SKM-1 treated with dmso at 0.1 percent for 144 hours (cell line): ENCODE measurements around the gene ZNF408.
"Not testable (repeated sequence)": the region's sequence is repeated elsewhere in the genome, so short reads cannot be mapped to it uniquely, and the experiment has no call there.

Experiments used
- DNase-seq: peaks from one replicate; lab custom pipeline; 2025; ENCODE audit not compliant: unreplicated experiment; lab: John Stamatoyannopoulos, UW

The ZNF408 gene

GRCh38 chr11:46696212-46696558, 4.6 kb upstream of the ZNF408 start:
- no peak for DNase-seq

- no peak for DNase-seq
Observed at GRCh38 chr11:46697303-46697702, 3.5 kb upstream of the ZNF408 start.

- no peak for DNase-seq
Observed at GRCh38 chr11:46697723-46698122, 3.1 kb upstream of the ZNF408 start.

DNA sequence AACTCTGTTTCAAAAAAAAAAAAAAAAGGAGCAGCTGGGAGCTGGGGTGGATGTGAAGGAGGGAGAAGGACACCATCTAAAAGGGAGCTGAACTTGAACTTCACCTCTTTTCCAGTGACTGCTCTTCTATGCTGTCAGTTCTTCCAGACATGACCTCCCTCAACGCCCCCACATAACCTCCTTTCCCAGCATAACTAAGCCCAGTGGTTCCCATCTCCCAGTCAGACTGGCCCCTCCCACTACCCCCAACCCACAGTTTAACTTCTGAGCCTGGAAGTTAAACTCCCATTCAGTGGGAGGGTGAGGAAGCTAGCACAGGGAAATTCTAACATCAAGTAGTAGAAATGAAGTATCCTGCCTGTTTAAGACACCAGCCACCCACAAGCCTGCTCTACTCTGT, 2.2 kb upstream of the ZNF408 start:
- no peak for DNase-seq

GRCh38 chr11:46701078-46701654, 335 bp downstream of the ZNF408 start:
- DNase-seq: no peak

- no peak for DNase-seq
Observed at GRCh38 chr11:46705070-46705688, 4.3 kb downstream of the ZNF408 start.

DNA sequence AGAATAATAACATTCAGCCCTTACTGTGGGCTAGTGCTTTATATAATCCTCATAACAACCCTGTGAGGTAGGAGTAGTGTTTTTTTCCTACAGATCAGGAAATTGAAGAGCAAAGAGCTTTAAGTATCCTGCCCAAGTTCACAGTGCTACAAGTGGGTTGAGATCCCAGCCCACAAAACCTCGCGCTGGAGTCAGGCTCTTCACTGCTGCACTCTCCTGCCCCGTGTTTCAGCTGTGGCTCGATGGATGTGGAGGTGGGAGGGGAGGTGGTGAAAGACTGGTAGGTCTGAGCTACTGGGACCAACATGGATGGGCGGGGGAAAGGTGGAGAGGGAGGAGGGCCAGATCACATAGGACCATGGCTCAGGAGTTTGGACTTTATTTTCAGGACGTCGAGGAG, 6.1 kb downstream of the ZNF408 start:
- no peak for DNase-seq

GRCh38 chr11:46709351-46709750, 8.5 kb downstream of the ZNF408 start:
- DNase-seq: not testable (repeated sequence)

- no peak for DNase-seq
Observed at GRCh38 chr11:46710821-46711269, 10.0 kb downstream of the ZNF408 start.

DNA sequence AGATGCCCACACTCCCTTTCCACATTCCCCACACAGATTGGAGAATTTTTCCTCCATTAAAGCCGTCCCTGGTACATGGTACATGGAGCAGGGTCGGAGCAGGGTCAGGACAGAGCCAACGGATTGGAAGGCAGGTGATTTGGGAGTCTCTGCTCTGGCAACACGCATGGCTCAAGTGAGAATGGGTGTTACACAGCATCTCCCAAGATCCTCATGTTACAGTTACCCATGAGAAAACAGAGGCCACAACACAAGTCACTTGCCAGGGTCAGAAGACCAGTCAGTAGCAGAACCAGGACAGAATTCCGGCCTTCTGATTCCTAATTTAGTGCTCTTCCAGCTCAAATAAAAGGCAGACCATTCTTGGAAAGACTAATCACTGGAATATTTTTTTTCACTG, 10.5 kb downstream of the ZNF408 start:
- DNase-seq: no peak

DNA sequence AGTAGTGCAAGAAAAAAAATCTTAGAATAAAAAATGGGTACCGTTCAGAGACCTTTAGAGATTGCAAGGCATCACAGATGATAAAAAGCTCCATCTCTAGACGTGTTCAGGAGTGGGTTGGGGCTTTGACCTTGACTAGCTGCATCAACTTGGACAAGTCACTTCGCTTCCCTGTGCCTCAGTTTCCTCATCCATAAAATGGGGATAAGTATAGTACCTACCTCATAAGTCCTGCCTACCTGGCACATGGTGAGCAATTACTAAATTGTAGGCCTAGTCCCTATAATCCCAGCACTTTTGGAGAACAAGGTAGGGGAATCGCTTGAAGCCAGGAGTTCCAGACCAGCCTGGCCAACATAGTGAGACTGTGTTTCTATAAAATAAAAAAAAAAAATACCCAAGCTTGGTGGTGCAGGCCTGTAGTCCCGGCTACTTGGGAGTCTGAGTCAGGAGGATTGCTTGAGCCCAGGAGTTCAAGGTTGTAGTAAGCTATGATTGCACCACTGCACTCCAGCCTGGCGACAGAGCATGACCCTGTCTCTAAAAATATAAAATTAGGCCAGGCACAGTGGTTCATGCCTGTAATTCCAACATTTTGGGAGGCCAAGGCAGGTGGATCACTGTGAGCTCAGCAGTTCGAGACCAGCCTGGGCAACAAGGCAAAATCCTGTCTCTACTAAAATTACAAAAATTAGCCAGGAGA, 12.2 kb downstream of the ZNF408 start:
- no peak for DNase-seq

GRCh38 chr11:46717825-46718154, 17.0 kb downstream of the ZNF408 start:
- DNase-seq: not testable (repeated sequence)

- no peak for DNase-seq
Observed at GRCh38 chr11:46718155-46719019, 17.6 kb downstream of the ZNF408 start.

- DNase-seq: no peak
Observed at GRCh38 chr11:46719048-46719542, 18.3 kb downstream of the ZNF408 start, which contains the start of gene F2. Gene F2, plus strand, starts transcription at chr11:46719213. Its CDS starts 23 bp downstream, at chr11:46719236.

GRCh38 chr11:46719543-46720218, 18.9 kb downstream of the ZNF408 start:
- no peak for DNase-seq

DNA sequence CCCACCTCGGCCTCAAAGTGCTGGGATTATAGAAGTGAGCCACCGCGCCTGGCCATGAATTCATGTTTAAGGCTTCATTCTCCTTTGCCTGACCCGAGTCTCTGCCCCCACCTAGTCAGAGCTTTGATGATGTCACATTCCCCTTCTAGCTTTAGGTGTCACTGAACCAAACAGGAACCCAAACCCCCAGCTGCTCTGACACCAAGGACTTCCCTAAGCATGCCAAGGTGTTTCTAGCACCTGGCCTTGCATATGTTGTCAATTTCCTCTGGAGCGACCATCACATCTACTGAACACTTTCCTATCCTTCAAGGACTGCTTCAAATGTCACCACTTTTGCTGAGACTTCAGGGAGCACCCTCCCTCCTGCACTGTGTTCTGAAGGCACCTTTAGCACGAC, 20.5 kb downstream of the ZNF408 start:
- DNase-seq: no peak

DNA sequence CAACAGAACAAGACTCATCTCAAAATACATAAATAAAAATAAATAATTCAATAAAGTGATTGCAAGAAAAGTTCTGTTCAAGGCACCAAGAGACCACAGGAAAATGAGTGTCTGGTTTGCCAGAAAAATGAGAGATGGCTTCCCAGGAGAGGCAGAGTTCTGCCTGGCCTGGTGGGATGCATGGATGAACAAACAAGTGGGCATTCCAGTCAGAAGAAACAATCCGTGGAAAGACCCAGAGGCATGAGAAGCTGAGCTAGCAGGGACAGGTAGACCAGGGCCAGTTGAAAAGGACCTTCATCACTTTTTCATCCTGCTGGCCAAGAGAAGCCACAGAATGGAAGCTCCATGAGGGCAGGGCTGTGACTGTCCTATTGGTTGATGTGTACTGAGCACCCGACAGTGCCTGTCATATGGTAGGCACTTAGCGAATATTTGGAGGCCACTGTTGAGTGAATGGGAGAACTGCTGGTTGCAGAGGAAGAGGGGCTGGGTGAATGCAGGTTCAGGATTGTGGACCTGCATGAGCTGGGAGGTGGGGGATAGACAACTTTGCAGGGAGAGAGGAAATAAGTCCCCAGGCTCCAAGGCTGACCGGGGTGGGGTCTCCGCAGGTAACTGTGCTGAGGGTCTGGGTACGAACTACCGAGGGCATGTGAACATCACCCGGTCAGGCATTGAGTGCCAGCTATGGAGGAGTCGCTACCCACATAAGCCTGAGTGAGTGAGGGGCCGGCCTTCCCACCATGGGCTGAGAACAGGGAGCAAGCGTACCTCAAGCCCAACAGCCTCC, 21.9 kb downstream of the ZNF408 start:
- no peak for DNase-seq

DNA sequence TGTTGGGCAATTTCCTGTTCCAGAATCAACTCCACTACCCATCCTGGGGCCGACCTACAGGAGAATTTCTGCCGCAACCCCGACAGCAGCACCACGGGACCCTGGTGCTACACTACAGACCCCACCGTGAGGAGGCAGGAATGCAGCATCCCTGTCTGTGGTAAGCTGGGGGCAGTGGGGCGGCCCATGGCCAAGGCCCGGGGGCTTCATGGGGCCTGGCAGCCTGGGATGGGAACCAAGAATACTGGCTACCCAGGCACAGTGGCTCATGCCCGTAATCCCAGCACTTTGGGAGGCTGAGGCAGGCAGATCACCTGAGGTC, 22.5 kb downstream of the ZNF408 start:
- no peak for DNase-seq

GRCh38 chr11:46724088-46724487, 23.3 kb downstream of the ZNF408 start:
- no peak for DNase-seq
